ENCODE measurements around the gene BBX. TPM values are rescaled to one million over a fixed set of nuclear protein-coding genes. Genes with fewer than 3 reads are reported as not detected.

The BBX gene
- total RNA-seq, 1 donor from 2014 or later: 54.3 TPM

- TF ChIP-seq CTCF (IDR thresholded peaks at IDR 0.05; ENCODE audit: unreplicated experiment): no peak
- Mint-ChIP-seq H3K4me3 (ENCODE audit: unreplicated experiment) (no peak overlapping the region), H3K27me3 (ENCODE audit: unreplicated experiment) (peaks cover 3% of the 10 kb centered on the region), H3K4me1 (ENCODE audit: unreplicated experiment) (peaks cover 22% of the 10 kb centered on the region), H3K9me3 (ENCODE audit: unreplicated experiment) (no peaks in the 10 kb centered on the region), H3K36me3 (ENCODE audit: low read depth, unreplicated experiment) (no peaks in the 10 kb centered on the region), H3K27ac (ENCODE audit: unreplicated experiment) (peak overlapping the region; percentile 94)
- DNase-seq (ENCODE audit: low spot score): peak; percentile 34
Observed at GRCh38 chr3:107578523-107578922, 55.8 kb downstream of the BBX start.

GRCh38 chr3:107579371-107579770 lies 56.6 kb downstream of the BBX start:
- H3K27me3 Mint-ChIP-seq (ENCODE audit: unreplicated experiment): peaks cover 3% of the 10 kb centered on the region
- no peak overlapping the region for H3K27ac Mint-ChIP-seq (ENCODE audit: unreplicated experiment)
- no peak overlapping the region for H3K4me3 Mint-ChIP-seq (ENCODE audit: unreplicated experiment)
- no peaks in the 10 kb centered on the region for H3K36me3 Mint-ChIP-seq (ENCODE audit: low read depth, unreplicated experiment)
- TF ChIP-seq CTCF (IDR thresholded peaks at IDR 0.05; ENCODE audit: unreplicated experiment): no peak
- H3K9me3 Mint-ChIP-seq (ENCODE audit: unreplicated experiment): no peaks in the 10 kb centered on the region
- no peak for DNase-seq (ENCODE audit: low spot score)
- H3K4me1 Mint-ChIP-seq (ENCODE audit: unreplicated experiment): peaks cover 22% of the 10 kb centered on the region

- H3K27ac Mint-ChIP-seq (ENCODE audit: unreplicated experiment): no peak overlapping the region
- no peak overlapping the region for H3K4me3 Mint-ChIP-seq (ENCODE audit: unreplicated experiment)
- TF ChIP-seq CTCF (IDR thresholded peaks at IDR 0.05; ENCODE audit: unreplicated experiment): no peak
- H3K9me3 Mint-ChIP-seq (ENCODE audit: unreplicated experiment): no peaks in the 10 kb centered on the region
- H3K4me1 Mint-ChIP-seq (ENCODE audit: unreplicated experiment): peaks cover 22% of the 10 kb centered on the region
- no peaks in the 10 kb centered on the region for H3K36me3 Mint-ChIP-seq (ENCODE audit: low read depth, unreplicated experiment)
- H3K27me3 Mint-ChIP-seq (ENCODE audit: unreplicated experiment): peaks cover 3% of the 10 kb centered on the region
- DNase-seq (ENCODE audit: low spot score): no peak
Observed at GRCh38 chr3:107581230-107581629, 58.5 kb downstream of the BBX start.

GRCh38 chr3:107588217-107588616 lies 65.5 kb downstream of the BBX start:
- Mint-ChIP-seq H3K27me3 (ENCODE audit: unreplicated experiment) (peaks cover 5% of the 10 kb centered on the region), H3K4me1 (ENCODE audit: unreplicated experiment) (no peaks in the 10 kb centered on the region), H3K4me3 (ENCODE audit: unreplicated experiment) (no peak overlapping the region), H3K36me3 (ENCODE audit: low read depth, unreplicated experiment) (no peaks in the 10 kb centered on the region), H3K27ac (ENCODE audit: unreplicated experiment) (no peak overlapping the region), H3K9me3 (ENCODE audit: unreplicated experiment) (no peaks in the 10 kb centered on the region)
- DNase-seq (ENCODE audit: low spot score): no peak
- TF ChIP-seq CTCF (IDR thresholded peaks at IDR 0.05; ENCODE audit: unreplicated experiment): no peak

- peaks cover 5% of the 10 kb centered on the region for H3K27me3 Mint-ChIP-seq (ENCODE audit: unreplicated experiment)
- no peak overlapping the region for H3K27ac Mint-ChIP-seq (ENCODE audit: unreplicated experiment)
- H3K9me3 Mint-ChIP-seq (ENCODE audit: unreplicated experiment): no peaks in the 10 kb centered on the region
- no peaks in the 10 kb centered on the region for H3K4me1 Mint-ChIP-seq (ENCODE audit: unreplicated experiment)
- DNase-seq (ENCODE audit: low spot score): no peak
- H3K36me3 Mint-ChIP-seq (ENCODE audit: low read depth, unreplicated experiment): no peaks in the 10 kb centered on the region
- no peak for TF ChIP-seq CTCF (IDR thresholded peaks at IDR 0.05; ENCODE audit: unreplicated experiment)
- no peak overlapping the region for H3K4me3 Mint-ChIP-seq (ENCODE audit: unreplicated experiment)
Observed at GRCh38 chr3:107589454-107589853, 66.7 kb downstream of the BBX start.
